Pancreas (tissue), 10 donors: Measurements from ENCODE around the gene PSMD13. TPM values are rescaled to one million over a fixed set of nuclear protein-coding genes. Genes with fewer than 3 reads are reported as not detected.

Source experiments
- ATAC-seq, 4 donors: fragments of 200-7000 bp; cut with Tn5 transposase; one replicate each; pipeline versions ENCODE4 v1.8.0 to v1.9.1; 2020; ENCODE audit warnings: mild to moderate bottlenecking in 4 of 4, moderate library complexity in 4 of 4
- DNase-seq, 6 donors: peaks; one replicate each; pipeline ENCODE4 v3.0.0-alpha.2; 2020
- FAIRE-seq: peaks from 2 replicates; lab custom pipeline; 2012; peaks lifted over from hg19 to GRCh38; lab: Jason Lieb, UNC
- H3K27ac ChIP-seq, 4 donors: fragments of 200-600 bp; sonication (generic); 1 replicate in 3 of 4; 2 replicates in 1 of 4; pipeline versions ENCODE4 v1.5.0 to v1.8.0; 2020
- H3K27me3 ChIP-seq, 4 donors: fragments of 200-600 bp; one replicate each; pipeline ENCODE4 v1.8.0; 2021
- H3K36me3 ChIP-seq, 3 donors: fragments of 200-600 bp; sonication (generic) in 1 of 3; one replicate each; pipeline versions ENCODE4 v1.5.0 to v1.8.0; 2020 to 2021
- H3K4me1 ChIP-seq, 3 donors: fragments of 200-600 bp; one replicate each; pipeline ENCODE4 v1.8.0; 2021
- H3K4me3 ChIP-seq, 4 donors: fragments of 200-600 bp; sonication (generic) in 2 of 4; one replicate each; pipeline versions ENCODE4 v1.5.0 to v1.8.0; 2020 to 2021
- H3K9me3 ChIP-seq, 4 donors: fragments of 200-600 bp; one replicate each; pipeline ENCODE4 v1.8.0; 2021
- CTCF ChIP-seq, 4 donors: fragments of 200-600 bp; sonication (generic) in 3 of 4; IDR thresholded peaks; one replicate each; pipeline versions ENCODE4 v1.5.0 to v1.8.0; 2021; ENCODE audit warnings: antibody characterized with exemption in 4 of 4
- WGBS, 2 donors: extraction: QIAGEN DNeasy Blood & Tissue Kit; methylation state at CpG; one replicate each; pipeline ENCODE4 v1.1.7; 2013; 5-methylcytosine and 5-hydroxymethylcytosine counted together
- intact Hi-C, 3 donors: fragments of 100-400 bp; cut with DNase I; formaldehyde crosslinking; loops; one replicate each; pipeline versions ENCODE4 v1.11.1 to v1.14.2; 2022
- polyA plus RNA-seq, 2 donors: library from polyadenylated mRNA; stranded (reverse); fragments of 200-250 nt; gene quantifications; one replicate each; pipeline ENCODE4 v1.2.3, GENCODE V29; 2013
- total RNA-seq, 6 donors: library from RNA; stranded (reverse); fragmentation: NEBNext Ultra II Directional in 4 of 6; extraction: Animal tissue kit (Norgen Biotek cat#: 25700) in 4 of 6; gene quantifications; one replicate each; pipeline versions ENCODE4 v1.2.1 to v1.2.4, GENCODE V29; 2021 to 2023
- donor health status: healthy with polysubstance abuse.
- donor health status: DM: no; HTN: no; CAD: no; lungs with moderate emphysema.
- donor health status: DM: no; HTN: no; CAD: no.
- donor health status: control.
- donor health status: control.
- donor health status: Bipolar disorder and iron deficiency.
- donor health status: DM: yes; HTN: yes; CAD: no.
- donor health status: DM: no; HTN: no; CAD: no.
- donor health status: DM: no; HTN: no; CAD: no.
- donor health status: DM: yes; HTN: yes; CAD: no.

The PSMD13 gene
- total and polyA plus RNA-seq, 8 donors = 35.5 to 118 (median 47.0) TPM

- peak overlapping the region; percentile 96 to 98 (median 97) for H3K27ac ChIP-seq
- H3K4me3 ChIP-seq = peak overlapping the region; percentile 86 to 100 (median 96)
- peaks cover 10 to 29% (median 24%) of the 10 kb centered on the region in 3 donors for H3K4me1 ChIP-seq
- ATAC-seq (peak; percentile 70 to 84 (median 78)), FAIRE-seq (no peak), DNase-seq (peak; percentile 73 to 92 (median 80))
- 0% methylated on average over 57 of the region's 57 CpGs for WGBS, 2 donors
- no peaks in the 10 kb centered on the region for H3K27me3 ChIP-seq
- no peak for TF ChIP-seq CTCF (IDR thresholded peaks at IDR 0.05)
- peaks cover 0 to 32% (median 32%) of the 10 kb centered on the region in 3 donors for H3K36me3 ChIP-seq
- intact Hi-C loops = no loop called here
- H3K9me3 ChIP-seq = no peaks in the 10 kb centered on the region
Measured at GRCh38 chr11:208181-208916, 28.4 kb upstream of the PSMD13 start.

GRCh38 chr11:208917-209260 lies 27.9 kb upstream of the PSMD13 start:
- Histone ChIP-seq H3K36me3 (peaks cover 0 to 38% (median 34%) of the 10 kb centered on the region in 3 donors), H3K27ac (peak overlapping the region; percentile 96 to 98 (median 97)), H3K27me3 (no peaks in the 10 kb centered on the region), H3K4me1 (peaks cover 10 to 29% (median 24%) of the 10 kb centered on the region in 3 donors), H3K9me3 (no peaks in the 10 kb centered on the region), H3K4me3 (peak overlapping the region; percentile 86 to 100 (median 96))
- 0 to 1% methylated on average over 26 of the region's 26 CpGs for WGBS, 2 donors
- FAIRE-seq (no peak), ATAC-seq (peak in 2 of 4 donors; percentile 0), DNase-seq (peak in 2 of 6 donors; percentile 67 to 82)
- no peak for TF ChIP-seq CTCF (IDR thresholded peaks at IDR 0.05)
- intact Hi-C loops = no loop called here

DNA sequence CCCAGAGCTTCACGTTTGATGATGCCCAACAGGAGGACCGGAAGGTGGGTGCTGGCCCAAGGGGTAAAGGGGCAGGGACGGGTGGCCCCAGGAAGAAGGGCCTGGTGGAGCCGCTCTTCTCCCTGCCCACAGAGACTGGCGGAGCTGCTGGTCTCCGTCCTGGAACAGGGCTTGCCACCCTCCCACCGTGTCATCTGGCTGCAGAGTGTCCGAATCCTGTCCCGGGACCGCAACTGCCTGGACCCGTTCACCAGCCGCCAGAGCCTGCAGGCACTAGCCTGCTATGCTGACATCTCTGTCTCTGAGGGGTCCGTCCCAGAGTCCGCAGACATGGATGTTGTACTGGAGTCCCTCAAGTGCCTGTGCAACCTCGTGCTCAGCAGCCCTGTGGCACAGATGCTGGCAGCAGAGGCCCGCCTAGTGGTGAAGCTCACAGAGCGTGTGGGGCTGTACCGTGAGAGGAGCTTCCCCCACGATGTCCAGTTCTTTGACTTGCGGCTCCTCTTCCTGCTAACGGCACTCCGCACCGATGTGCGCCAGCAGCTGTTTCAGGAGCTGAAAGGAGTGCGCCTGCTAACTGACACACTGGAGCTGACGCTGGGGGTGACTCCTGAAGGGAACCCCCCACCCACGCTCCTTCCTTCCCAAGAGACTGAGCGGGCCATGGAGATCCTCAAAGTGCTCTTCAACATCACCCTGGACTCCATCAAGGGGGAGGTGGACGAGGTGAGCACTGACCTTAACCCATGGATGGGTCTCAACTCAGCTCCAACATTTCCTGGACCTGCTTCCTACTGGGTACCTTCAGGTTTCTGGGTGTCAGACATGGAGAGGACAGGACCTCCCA lies 27.3 kb upstream of the PSMD13 start:
- Histone ChIP-seq H3K4me3 (peak overlapping the region; percentile 86 to 100 (median 96)), H3K27me3 (no peaks in the 10 kb centered on the region), H3K9me3 (no peaks in the 10 kb centered on the region), H3K36me3 (peaks cover 0 to 38% (median 32%) of the 10 kb centered on the region in 3 donors), H3K4me1 (peaks cover 10 to 29% (median 24%) of the 10 kb centered on the region in 3 donors), H3K27ac (peak overlapping the region in 1 of 4 donors; percentile 98)
- WGBS, 2 donors = 41 to 50% methylated on average over 29 of the region's 29 CpGs
- TF ChIP-seq CTCF (IDR thresholded peaks at IDR 0.05) = no peak
- DNase-seq (peak in 3 of 6 donors; percentile 48 to 81 (median 49)), FAIRE-seq (no peak), ATAC-seq (no peak)
- intact Hi-C loops = no loop called here

- 82 to 90% methylated on average over 9 of the region's 9 CpGs for WGBS, 2 donors
- Histone ChIP-seq H3K36me3 (peaks cover 0 to 43% (median 33%) of the 10 kb centered on the region in 3 donors), H3K27ac (no peak overlapping the region)
Measured at GRCh38 chr11:210122-210802, 26.5 kb upstream of the PSMD13 start.

More at GRCh38 chr11:210122-210802, 26.5 kb upstream of the PSMD13 start:
- no peak for FAIRE-seq
- intact Hi-C loops = no loop called here
- ATAC-seq = no peak
- H3K9me3 ChIP-seq = no peaks in the 10 kb centered on the region
- peak in 2 of 6 donors; percentile 16 to 21 for DNase-seq
- H3K27me3 ChIP-seq = no peaks in the 10 kb centered on the region
- no peak for TF ChIP-seq CTCF (IDR thresholded peaks at IDR 0.05)
- H3K4me3 ChIP-seq = peak overlapping the region in 2 of 4 donors; percentile 94 to 99
- peaks cover 10 to 23% (median 21%) of the 10 kb centered on the region in 3 donors for H3K4me1 ChIP-seq
